HT1080 (cell line): ENCODE results near the gene RPL13. TPM values are rescaled to one million over a fixed set of nuclear protein-coding genes. Genes with fewer than 3 reads are reported as not detected.

ENCODE experiments used
- DNase-seq: peaks from one replicate; pipeline ENCODE4 v3.0.0-alpha.2; 2015; ENCODE audit warnings: low read depth
- total RNA-seq: library from RNA; depleted of rRNA; stranded (reverse); fragments of >200 nt; shearing (Covaris generic); gene quantifications from 2 replicates; pipeline ENCODE4 v1.2.3, GENCODE V29; 2014

Gene RPL13
- total RNA-seq, 1 experiment from 2014 or later, result 4,778 TPM

- no peak for DNase-seq
Observed at GRCh38 chr16:89545044-89545830, 15.2 kb upstream of the RPL13 start.

DNA sequence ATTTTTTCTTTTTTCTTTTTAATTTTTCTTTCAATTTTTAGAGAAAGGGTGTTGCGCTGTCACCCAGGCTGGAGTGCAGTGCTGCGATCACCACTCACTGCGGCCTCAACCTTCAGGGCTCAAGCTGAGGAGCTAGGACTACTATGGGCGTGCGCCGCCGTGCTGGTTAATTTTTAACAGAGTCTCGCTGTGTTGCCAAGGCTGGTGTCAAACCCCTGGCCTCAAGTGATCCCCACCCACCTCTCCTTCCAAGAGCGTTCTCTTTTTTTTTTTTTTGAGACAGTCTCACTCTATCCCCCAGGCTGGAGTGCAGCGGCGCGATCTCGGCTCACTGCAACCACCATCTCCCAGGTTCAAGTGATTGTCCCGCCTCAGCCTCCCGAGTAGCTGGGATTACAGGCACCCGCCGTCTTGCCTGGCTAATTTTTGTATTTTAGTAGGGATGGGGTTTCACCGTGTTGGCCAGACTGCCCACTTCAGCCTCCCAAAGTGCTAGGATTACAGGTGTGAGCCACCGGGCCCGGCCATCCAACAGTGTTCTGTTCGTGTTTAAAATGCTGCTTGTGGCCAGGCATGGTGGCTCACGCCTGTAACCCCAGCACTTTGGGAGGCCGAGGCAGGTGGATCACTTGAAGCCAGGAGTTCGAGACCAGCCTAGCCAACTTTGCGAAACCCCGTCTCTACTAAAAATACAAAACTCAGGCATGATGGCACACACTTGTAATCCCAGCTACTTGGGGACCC lies 14.5 kb upstream of the RPL13 start:
- DNase-seq, result no peak

DNA sequence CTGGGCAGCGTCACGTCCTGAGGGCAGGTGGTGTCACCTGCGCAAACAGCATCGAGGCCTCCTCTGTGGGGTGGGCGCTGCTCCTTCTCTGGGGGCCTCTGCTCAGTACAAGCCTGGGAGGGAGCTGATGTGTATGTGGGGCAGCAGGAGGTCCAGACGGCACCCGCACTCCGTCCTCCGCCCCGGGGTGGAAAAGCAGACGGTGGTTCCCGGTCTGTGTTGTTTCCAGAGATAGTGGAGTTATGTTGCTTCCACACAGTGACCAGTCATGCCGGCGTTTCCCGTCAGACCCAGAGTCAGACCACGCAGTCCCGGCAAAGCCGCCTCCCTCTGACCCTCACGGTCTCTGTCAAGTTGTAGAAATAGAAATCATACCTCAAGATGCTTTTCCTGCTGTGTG lies 13.7 kb upstream of the RPL13 start:
- no peak for DNase-seq

- no peak for DNase-seq
Observed at GRCh38 chr16:89547291-89547690, 13.2 kb upstream of the RPL13 start.

DNA sequence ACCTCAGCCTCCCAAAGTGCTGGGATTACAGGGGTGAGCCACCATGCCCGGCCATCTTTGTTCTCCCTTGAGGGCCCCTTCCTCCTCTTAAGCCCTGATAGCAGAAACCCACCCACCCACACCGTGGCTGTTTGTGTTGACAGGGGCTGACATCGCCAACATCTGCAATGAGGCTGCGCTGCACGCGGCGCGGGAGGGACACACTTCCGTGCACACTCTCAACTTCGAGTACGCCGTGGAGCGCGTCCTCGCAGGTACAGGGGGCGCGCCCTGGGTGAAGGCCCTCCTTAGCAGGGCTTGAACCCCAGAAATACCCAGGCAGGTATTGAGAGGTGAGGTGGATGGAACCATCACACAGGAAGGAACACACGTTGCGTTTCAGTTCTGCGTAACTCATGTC lies 12.6 kb upstream of the RPL13 start:
- DNase-seq, result no peak

DNA sequence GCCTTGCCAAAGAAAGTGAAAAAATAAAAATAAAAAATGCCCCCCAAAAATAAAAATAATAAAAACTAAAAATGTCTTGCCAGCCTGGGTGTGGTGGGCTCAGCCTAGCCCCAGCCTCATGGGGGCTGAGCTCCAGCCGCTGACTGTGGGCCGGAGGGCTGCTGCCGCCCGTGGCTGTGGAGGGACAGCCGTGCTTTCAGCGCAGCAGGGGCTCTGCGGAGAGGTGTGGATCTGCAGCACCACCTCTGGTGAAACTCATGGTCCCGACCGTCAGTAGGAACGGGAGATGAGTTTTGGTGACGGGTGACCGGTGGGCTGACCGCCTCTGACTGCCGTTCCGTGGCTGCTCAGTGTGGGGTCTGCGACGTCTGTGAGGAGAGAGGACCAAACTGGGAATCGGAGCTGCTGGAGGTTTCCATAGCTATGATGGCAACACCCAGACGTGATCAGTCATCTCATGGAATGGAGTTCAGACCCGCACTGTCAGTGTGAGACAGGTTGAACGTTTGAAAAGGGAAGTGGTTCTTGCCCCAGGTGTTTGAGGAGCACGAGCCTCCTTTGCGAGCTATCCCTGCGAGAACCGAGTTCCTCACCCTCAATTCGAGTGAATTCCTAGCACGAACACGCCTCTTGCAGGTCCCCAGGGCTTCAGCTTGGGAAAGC lies 12.0 kb upstream of the RPL13 start:
- DNase-seq, result no peak

- no peak for DNase-seq
Observed at GRCh38 chr16:89549007-89549700, 11.3 kb upstream of the RPL13 start.

- DNase-seq, result no peak
Observed at GRCh38 chr16:89550421-89551007, 10.0 kb upstream of the RPL13 start.

DNA sequence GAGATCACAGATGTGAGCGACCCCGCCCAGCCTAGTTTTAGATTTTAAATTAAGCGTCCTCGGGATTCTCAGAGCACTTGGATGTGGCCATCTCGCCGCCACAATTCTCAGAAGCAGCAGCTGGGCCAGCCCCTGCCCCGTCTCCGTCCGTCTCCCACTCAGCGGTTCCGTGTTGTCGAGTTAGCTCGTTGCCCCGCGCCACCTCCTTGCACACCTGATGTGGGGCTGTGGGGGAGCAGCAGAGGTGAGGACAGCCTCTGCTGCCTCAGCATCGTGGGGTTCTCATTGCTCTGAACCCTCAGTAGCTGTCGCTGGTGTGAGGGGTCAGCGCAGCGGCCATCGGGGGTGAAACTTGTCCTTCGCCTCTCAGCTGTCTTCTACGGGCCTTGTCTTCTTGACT lies 8.2 kb upstream of the RPL13 start:
- no peak for DNase-seq

GRCh38 chr16:89552913-89553312 lies 7.6 kb upstream of the RPL13 start:
- no peak for DNase-seq

DNA sequence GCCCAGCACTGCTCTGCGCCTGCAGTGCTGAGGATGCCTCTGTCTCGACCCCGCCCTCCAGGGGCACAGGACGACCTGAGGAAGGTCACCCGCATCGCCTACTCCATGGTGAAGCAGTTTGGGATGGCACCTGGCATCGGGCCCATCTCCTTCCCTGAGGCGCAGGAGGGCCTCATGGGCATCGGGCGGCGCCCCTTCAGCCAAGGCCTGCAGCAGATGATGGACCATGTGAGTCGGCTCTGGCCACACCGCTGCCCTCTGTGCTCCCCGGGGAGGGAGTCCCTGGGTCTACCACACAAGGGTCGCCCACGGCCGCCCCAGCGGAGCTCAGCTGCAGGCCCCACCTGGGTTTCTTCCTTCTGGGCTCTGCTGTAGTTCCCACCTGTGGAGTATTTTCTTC lies 6.7 kb upstream of the RPL13 start:
- no peak for DNase-seq

DNA sequence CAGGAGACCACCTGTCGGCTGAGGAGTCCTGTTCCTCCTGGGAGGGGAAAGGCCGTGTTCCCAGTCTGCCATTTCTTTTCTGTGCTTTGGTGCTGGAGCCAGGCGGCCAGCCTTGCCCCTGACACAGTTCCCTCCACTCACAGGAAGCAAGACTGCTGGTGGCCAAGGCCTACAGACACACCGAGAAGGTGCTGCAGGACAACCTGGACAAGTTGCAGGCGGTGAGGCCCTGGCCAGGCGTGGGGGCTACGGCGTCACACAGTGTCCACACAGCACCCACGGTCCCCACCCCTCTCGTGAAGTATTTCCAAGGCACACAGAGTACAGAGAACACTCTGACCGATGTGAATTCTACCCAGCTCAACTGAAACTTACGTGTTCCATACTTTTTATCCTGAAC lies 6.1 kb upstream of the RPL13 start:
- DNase-seq, result no peak

GRCh38 chr16:89555265-89555664 lies 5.2 kb upstream of the RPL13 start:
- DNase-seq, result no peak

GRCh38 chr16:89555780-89556179 lies 4.7 kb upstream of the RPL13 start:
- no peak for DNase-seq

DNA sequence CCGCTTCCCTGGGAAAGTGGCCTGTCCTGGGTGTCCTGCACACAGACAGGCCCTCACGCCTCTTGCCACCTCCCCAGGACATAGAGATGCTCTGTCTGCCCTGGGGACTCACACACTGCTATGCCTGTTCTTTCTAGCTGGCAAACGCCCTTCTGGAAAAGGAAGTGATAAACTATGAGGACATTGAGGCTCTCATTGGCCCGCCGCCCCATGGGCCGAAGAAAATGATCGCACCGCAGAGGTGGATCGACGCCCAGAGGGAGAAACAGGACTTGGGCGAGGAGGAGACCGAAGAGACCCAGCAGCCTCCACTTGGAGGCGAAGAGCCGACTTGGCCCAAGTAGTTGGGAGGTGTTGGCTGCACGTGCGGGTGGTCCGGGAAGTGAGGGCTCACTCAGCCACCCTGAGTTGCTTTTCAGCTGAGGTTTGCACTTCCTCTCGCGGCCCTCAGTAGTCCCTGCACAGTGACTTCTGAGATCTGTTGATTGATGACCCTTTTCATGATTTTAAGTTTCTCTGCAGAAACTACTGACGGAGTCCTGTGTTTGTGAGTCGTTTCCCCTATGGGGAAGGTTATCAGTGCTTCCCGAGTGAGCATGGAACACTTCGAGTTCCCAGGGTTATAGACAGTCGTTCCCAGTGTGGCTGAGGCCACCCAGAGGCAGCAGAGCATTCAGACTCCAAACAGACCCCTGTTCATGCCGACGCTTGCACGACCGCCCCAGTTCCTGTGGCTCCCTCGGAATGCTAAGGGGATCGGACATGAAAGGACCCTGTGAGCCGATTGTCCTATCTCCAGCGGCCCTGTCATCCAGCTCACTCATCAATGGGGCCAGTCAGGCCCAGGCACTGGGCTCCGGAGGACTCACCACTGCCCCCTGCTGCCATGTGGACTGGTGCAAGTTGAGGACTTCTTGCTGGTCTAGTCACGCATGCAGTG lies 3.5 kb upstream of the RPL13 start:
- peak; percentile 49 for DNase-seq

GRCh38 chr16:89557690-89558490 lies 2.6 kb upstream of the RPL13 start:
- no peak for DNase-seq

DNA sequence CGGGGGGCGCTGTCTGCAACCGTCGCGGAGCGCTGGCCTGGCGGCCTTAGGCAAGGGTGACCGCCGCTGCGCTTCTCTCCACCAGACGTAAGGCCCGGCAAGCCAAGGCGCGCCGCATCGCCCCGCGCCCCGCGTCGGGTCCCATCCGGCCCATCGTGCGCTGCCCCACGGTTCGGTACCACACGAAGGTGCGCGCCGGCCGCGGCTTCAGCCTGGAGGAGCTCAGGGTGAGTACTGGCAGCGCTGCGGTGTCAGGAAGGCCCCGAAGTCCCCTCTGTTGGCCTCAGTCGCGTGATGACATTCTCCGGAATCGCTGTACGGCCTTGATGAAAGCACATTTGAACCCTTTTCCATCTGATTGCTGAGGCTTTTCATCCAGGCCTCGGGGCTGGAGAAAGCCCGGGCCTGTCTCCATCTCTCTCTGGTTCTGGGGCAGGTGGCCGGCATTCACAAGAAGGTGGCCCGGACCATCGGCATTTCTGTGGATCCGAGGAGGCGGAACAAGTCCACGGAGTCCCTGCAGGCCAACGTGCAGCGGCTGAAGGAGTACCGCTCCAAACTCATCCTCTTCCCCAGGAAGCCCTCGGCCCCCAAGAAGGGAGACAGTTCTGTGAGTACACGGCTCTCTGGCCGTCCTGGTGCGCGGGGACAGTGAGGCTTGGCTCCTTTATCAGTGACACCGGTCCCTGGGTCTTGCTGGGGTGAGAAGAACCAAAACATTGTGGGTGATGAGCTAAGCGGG lies 831 bp downstream of the RPL13 start:
- DNase-seq, result no peak

DNA sequence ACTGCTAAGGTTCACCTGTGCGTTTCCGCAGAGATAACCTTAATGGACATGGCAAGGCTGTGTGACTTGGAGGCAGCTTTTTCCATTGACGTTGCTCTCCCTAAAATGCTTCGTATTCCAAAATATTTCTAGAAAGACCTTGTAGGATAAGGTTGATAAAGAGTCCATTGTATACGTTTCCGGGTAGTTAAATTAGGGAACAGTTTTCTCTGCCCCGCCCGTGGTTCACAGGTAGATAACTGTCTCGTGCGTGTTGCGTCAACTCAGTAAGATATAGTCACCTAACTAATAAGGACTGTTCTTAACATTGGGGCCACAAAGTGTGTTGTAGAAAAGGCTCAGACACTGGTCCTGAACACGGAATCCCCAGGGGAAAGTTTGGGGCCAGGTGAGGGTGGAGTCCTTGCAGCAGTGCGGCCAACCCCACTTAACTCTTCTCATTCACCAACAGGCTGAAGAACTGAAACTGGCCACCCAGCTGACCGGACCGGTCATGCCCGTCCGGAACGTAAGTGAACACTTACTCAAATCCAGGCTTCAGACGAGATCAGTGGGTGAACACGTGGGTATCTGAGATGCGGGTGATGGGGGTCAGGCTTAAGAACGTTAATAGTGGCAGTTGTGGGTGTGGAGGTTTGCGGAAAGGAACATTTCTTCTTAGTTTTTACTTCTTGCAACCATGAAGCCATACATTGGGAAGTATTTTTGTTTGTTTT lies 1.6 kb downstream of the RPL13 start:
- DNase-seq, result peak; percentile 52
